ENCODE results near the gene TTPAL.

GRCh38 chr20:44523746-44524145, 48.1 kb downstream of the TTPAL start:
- TF ChIP-seq CTCF (conservative IDR thresholded peaks at IDR 0.05): no peak
- no peak for TF ChIP-seq ZFX (IDR thresholded peaks at IDR 0.05)
